Activated T-helper 1 cell treated with anti-CD3 and anti-CD28 coated beads, Interleukin-12 subunit alpha, Interleukin-12 subunit beta, Interleukin-2, Interleukin-4 antibody, amounts not matched to agents 30 ng/mL and 10 ng/mL and 1 ng/mL, durations not matched to agents 14 hours and 24 hours and 36 hours (primary cell): Measurements from ENCODE around the gene GAP43. TPM values are rescaled to one million over a fixed set of nuclear protein-coding genes. Genes with fewer than 3 reads are reported as not detected.
A peak's percentile ranks its signal among the peaks of the same experiment; 100 is the strongest.

ENCODE experiments used
- DNase-seq: peaks from one replicate; pipeline ENCODE4 v3.0.0; 2021; ENCODE audit warnings: low spot score
- H3K27ac Mint-ChIP-seq: one replicate; pipeline ENCODE4 v1.8.0; 2021; ENCODE audit warnings: mild to moderate bottlenecking, mixed read lengths
- H3K27me3 Mint-ChIP-seq: one replicate; pipeline ENCODE4 v1.8.0; 2022; ENCODE audit warnings: mild to moderate bottlenecking, moderate library complexity, mixed read lengths; ENCODE audit not compliant: insufficient read depth
- H3K36me3 Mint-ChIP-seq: one replicate; pipeline ENCODE4 v1.8.0; 2021; ENCODE audit warnings: low read depth, mixed read lengths
- H3K4me1 Mint-ChIP-seq: one replicate; pipeline ENCODE4 v1.8.0; 2021; ENCODE audit warnings: low read depth, mixed read lengths
- H3K4me3 Mint-ChIP-seq: one replicate; pipeline ENCODE4 v1.8.0; 2021; ENCODE audit warnings: mild to moderate bottlenecking, moderate library complexity, mixed read lengths
- H3K9me3 Mint-ChIP-seq: one replicate; pipeline ENCODE4 v1.8.0; 2021; ENCODE audit warnings: mixed read lengths
- intact Hi-C: fragments of 100-400 bp; cut with micrococcal nuclease; formaldehyde crosslinking; loops from one replicate; pipeline ENCODE4 v1.15.1; 2024
- total RNA-seq: library from RNA; stranded (reverse); gene quantifications from 2 replicates; pipeline ENCODE4 v1.2.3, GENCODE V29; 2022

GAP43 gene
- total RNA-seq, 1 donor from 2014 or later: not detected

- intact Hi-C loops: no loop called here
- no peaks in the 10 kb centered on the region for H3K9me3 Mint-ChIP-seq
Measured at GRCh38 chr3:115680803-115681345, 57.6 kb downstream of the GAP43 start.

GRCh38 chr3:115681736-115682135 lies 58.4 kb downstream of the GAP43 start:
- no peaks in the 10 kb centered on the region for H3K4me1 Mint-ChIP-seq
- DNase-seq: no peak
- intact Hi-C loops: no loop called here
- no peaks in the 10 kb centered on the region for H3K36me3 Mint-ChIP-seq
- no peak overlapping the region for H3K27ac Mint-ChIP-seq
- peaks cover 20% of the 10 kb centered on the region for H3K27me3 Mint-ChIP-seq
- no peak overlapping the region for H3K4me3 Mint-ChIP-seq
- H3K9me3 Mint-ChIP-seq: no peaks in the 10 kb centered on the region

More at GRCh38 chr3:115680803-115681345, 57.6 kb downstream of the GAP43 start:
- Mint-ChIP-seq H3K4me3 (no peak overlapping the region), H3K27me3 (peaks cover 20% of the 10 kb centered on the region), H3K4me1 (no peaks in the 10 kb centered on the region), H3K27ac (no peak overlapping the region), H3K36me3 (no peaks in the 10 kb centered on the region)
- DNase-seq: no peak

DNA sequence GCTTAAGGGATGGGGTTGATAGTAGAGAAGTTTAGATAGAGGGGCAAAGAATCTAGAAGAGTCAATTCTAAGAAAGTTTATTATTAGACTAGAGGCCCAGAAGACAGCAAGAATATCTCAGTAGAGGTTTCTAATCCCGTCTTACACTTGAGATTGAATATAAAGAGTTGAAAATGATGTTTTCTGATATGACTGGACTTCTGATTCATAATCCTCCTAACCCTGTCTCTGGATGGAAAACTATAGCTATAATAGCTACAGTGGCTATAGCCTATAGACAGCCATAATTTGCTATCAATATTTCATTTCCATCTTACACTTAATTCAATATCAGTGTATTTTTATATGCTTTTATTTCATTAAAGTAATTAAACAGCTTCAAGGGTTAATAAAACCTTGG lies 60.0 kb downstream of the GAP43 start:
- no peaks in the 10 kb centered on the region for H3K9me3 Mint-ChIP-seq
- H3K36me3 Mint-ChIP-seq: no peaks in the 10 kb centered on the region
- DNase-seq: no peak
- peaks cover 20% of the 10 kb centered on the region for H3K27me3 Mint-ChIP-seq
- no peaks in the 10 kb centered on the region for H3K4me1 Mint-ChIP-seq
- intact Hi-C loops: no loop called here
- H3K4me3 Mint-ChIP-seq: no peak overlapping the region
- H3K27ac Mint-ChIP-seq: no peak overlapping the region

GRCh38 chr3:115683773-115684172 lies 60.5 kb downstream of the GAP43 start:
- no peaks in the 10 kb centered on the region for H3K4me1 Mint-ChIP-seq
- no peaks in the 10 kb centered on the region for H3K9me3 Mint-ChIP-seq
- H3K27ac Mint-ChIP-seq: no peak overlapping the region
- DNase-seq: no peak
- H3K36me3 Mint-ChIP-seq: no peaks in the 10 kb centered on the region
- peaks cover 17% of the 10 kb centered on the region for H3K27me3 Mint-ChIP-seq
- no peak overlapping the region for H3K4me3 Mint-ChIP-seq
- intact Hi-C loops: no loop called here

DNA sequence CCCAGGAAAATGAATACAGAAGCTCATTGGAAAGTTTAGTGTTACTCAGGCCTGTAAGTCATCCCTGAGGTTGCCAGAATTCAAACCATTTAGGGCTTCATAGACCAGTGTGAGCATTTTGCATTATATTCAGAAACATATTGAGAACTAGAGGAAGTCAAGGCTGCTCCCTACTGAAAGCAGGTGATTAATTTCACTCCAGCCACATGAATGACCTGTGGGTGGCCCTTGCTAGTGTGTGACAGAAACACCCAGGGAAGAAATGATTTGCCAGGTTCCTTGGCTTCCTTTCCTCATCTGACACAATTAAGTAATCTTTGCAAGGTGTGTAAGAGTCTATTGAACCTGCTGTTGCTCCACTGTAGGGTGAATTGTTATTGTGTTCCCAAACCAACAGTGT lies 61.8 kb downstream of the GAP43 start:
- H3K36me3 Mint-ChIP-seq: no peaks in the 10 kb centered on the region
- intact Hi-C loops: no loop called here
- no peak overlapping the region for H3K4me3 Mint-ChIP-seq
- no peaks in the 10 kb centered on the region for H3K4me1 Mint-ChIP-seq
- no peaks in the 10 kb centered on the region for H3K9me3 Mint-ChIP-seq
- peaks cover 10% of the 10 kb centered on the region for H3K27me3 Mint-ChIP-seq
- no peak overlapping the region for H3K27ac Mint-ChIP-seq
- no peak for DNase-seq

GRCh38 chr3:115687721-115688120 lies 64.4 kb downstream of the GAP43 start:
- intact Hi-C loops: no loop called here
- Mint-ChIP-seq H3K4me3 (no peak overlapping the region), H3K27me3 (peaks cover 8% of the 10 kb centered on the region), H3K36me3 (no peaks in the 10 kb centered on the region), H3K9me3 (no peaks in the 10 kb centered on the region), H3K4me1 (no peaks in the 10 kb centered on the region), H3K27ac (no peak overlapping the region)
- no peak for DNase-seq

DNA sequence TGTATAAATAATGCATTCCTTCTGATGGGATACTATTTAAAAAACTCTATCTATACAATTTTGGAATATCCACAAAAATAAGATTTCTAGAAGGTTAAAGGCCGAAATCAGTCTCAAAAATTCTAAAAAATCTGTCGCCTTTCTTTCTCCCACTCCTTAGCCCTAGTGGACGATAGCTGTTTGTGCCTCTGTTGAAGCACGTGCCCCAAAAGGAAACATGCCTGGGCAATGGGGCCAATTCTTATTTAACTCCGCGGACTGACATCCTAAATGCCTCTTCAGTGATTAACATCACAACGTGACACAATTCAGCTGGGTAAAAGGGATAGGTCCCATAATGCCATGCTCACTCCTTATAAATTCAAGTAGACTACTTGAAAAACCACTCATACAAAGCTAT lies 65.1 kb downstream of the GAP43 start:
- Mint-ChIP-seq H3K36me3 (no peaks in the 10 kb centered on the region), H3K9me3 (no peaks in the 10 kb centered on the region), H3K4me3 (no peak overlapping the region), H3K27me3 (peaks cover 8% of the 10 kb centered on the region), H3K27ac (no peak overlapping the region), H3K4me1 (no peaks in the 10 kb centered on the region)
- intact Hi-C loops: no loop called here
- no peak for DNase-seq

DNA sequence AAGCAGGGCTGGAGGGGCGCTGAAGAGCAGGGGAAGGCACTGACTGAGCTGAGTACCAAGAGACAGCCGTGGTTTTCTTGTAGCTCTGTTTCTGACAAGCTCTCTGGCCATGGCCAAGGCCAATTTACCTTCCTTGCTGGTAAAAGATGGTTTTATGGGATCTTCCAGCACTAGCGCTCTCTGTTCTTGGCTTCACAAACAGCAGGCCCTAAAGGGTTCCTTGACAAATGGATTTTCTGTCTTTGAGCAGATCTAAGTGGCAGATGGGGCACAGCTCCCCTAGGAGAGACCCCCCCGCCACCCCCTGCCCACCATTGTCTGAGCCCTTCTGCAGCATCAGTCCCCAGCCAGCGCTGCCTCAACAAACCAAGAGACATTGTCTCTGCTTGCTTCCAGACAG lies 66.6 kb downstream of the GAP43 start:
- peaks cover 2% of the 10 kb centered on the region for H3K27me3 Mint-ChIP-seq
- H3K9me3 Mint-ChIP-seq: no peaks in the 10 kb centered on the region
- H3K4me1 Mint-ChIP-seq: no peaks in the 10 kb centered on the region
- H3K27ac Mint-ChIP-seq: no peak overlapping the region
- no peak overlapping the region for H3K4me3 Mint-ChIP-seq
- no peaks in the 10 kb centered on the region for H3K36me3 Mint-ChIP-seq
- intact Hi-C loops: loop anchor here (5.0 to 10.0 kb wide), 2 partner anchors 63 to 345 kb away; no protein-coding TSS in a partner anchor
- DNase-seq: no peak

DNA sequence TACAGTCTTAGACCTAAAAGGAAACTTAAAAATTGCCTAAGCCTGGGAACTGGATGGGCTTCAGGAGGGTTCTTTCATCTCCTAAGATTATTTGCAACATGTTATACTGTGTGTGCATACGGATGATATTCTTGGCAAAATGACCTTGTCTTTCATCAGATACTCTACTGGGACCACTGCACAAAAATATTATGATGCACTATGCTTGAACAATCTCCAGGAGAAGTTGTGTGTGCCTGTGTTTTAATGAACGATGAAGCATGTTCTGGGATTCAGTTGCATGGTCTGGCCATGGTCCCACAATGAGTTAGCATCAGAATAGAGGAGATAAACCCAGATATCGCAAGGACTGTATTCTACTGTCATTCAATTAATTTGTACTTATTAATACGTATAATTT lies 68.7 kb downstream of the GAP43 start:
- intact Hi-C loops: loop anchor here (2.0 to 10.0 kb wide), 5 partner anchors 65 to 651 kb away; no protein-coding TSS in a partner anchor
- H3K36me3 Mint-ChIP-seq: no peaks in the 10 kb centered on the region
- no peak overlapping the region for H3K4me3 Mint-ChIP-seq
- H3K9me3 Mint-ChIP-seq: no peaks in the 10 kb centered on the region
- no peak for DNase-seq
- H3K4me1 Mint-ChIP-seq: no peaks in the 10 kb centered on the region
- peaks cover 2% of the 10 kb centered on the region for H3K27me3 Mint-ChIP-seq
- no peak overlapping the region for H3K27ac Mint-ChIP-seq

DNA sequence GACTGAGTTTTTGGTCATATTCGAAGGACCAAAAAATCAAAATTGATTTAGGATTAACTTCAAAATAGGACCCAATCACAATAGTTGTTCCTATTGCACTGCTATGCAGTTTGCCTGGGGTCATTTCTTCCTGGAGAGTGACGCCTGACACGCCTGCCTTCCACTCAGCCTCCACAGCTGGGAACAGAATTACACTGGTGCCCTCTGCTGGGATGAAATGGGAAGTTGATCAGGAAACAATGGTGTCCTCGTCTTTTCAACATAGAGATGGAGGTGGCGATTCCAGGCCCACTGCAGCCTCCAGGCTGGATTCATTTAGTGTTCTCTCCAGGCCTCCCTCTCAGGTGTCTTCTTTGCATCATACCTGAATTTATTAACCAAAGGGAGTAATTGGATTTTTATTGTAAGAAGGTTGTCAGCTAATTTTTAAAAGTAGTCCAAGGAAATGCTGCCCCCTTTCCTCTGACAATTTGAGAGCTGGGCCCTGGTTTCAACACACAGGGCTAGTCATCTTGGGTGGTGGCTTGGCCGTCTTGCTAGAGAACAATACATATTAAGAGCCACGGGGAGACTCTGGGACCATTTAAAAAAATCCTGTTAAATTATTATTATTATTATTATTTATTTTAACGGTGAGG lies 69.7 kb downstream of the GAP43 start:
- H3K36me3 Mint-ChIP-seq: no peaks in the 10 kb centered on the region
- no peak overlapping the region for H3K4me3 Mint-ChIP-seq
- no peaks in the 10 kb centered on the region for H3K4me1 Mint-ChIP-seq
- H3K9me3 Mint-ChIP-seq: no peaks in the 10 kb centered on the region
- H3K27ac Mint-ChIP-seq: no peak overlapping the region
- intact Hi-C loops: loop anchor here (1.0 to 10.0 kb wide), 7 partner anchors 66 to 652 kb away; no protein-coding TSS in a partner anchor
- no peaks in the 10 kb centered on the region for H3K27me3 Mint-ChIP-seq
- peak; percentile 43 for DNase-seq

GRCh38 chr3:115693868-115694267 lies 70.6 kb downstream of the GAP43 start:
- intact Hi-C loops: loop anchor here (1.0 to 10.0 kb wide), 7 partner anchors 67 to 653 kb away; no protein-coding TSS in a partner anchor
- H3K9me3 Mint-ChIP-seq: no peaks in the 10 kb centered on the region
- no peaks in the 10 kb centered on the region for H3K27me3 Mint-ChIP-seq
- DNase-seq: no peak
- no peaks in the 10 kb centered on the region for H3K4me1 Mint-ChIP-seq
- no peak overlapping the region for H3K27ac Mint-ChIP-seq
- H3K4me3 Mint-ChIP-seq: no peak overlapping the region
- H3K36me3 Mint-ChIP-seq: no peaks in the 10 kb centered on the region

GRCh38 chr3:115695090-115695489 lies 71.8 kb downstream of the GAP43 start:
- Mint-ChIP-seq H3K27ac (no peak overlapping the region), H3K4me3 (no peak overlapping the region), H3K4me1 (no peaks in the 10 kb centered on the region), H3K36me3 (no peaks in the 10 kb centered on the region), H3K9me3 (no peaks in the 10 kb centered on the region), H3K27me3 (no peaks in the 10 kb centered on the region)
- intact Hi-C loops: loop anchor here (10.0 kb wide), 1 partner anchor 350 kb away; no protein-coding TSS in a partner anchor
- no peak for DNase-seq

DNA sequence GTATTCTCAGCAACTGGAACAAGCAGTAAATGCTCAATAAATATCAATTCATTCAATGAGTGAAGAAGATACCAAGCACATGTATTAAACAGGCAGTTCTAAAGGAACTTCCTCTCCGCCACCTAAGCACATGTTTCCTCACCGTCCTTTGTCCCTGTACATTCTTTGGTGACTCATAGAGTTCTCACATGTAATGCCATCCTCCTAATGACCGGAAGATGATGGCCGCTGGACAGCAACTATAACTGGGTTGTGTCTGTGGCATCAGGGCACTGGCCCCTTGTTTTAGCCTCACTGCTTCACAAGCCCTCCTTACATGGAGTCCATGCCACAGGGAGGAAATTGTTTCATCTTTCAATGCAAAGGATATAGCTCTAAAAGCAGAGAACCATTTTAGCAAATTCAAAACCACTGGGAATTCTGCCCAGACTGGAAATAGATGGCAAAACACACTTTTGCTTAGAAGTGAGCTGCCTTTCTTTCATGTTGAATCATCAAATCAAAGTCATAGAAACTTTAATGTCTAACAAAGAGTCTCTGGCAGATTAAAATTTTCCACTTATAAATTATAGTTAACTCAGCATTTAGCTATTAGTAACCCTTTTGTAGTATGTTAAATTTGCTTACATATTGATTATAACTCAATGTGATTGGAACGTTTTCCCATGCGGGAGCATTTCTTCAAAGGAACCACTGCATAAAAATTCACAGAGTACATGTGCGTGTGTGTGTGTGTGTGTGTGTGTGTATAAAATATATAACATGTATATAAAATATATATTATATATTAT lies 74.1 kb downstream of the GAP43 start:
- H3K27me3 Mint-ChIP-seq: no peaks in the 10 kb centered on the region
- no peaks in the 10 kb centered on the region for H3K36me3 Mint-ChIP-seq
- no peak for DNase-seq
- no peak overlapping the region for H3K27ac Mint-ChIP-seq
- intact Hi-C loops: loop anchor here (10.0 kb wide), 1 partner anchor 353 kb away; no protein-coding TSS in a partner anchor
- no peaks in the 10 kb centered on the region for H3K4me1 Mint-ChIP-seq
- H3K4me3 Mint-ChIP-seq: no peak overlapping the region
- H3K9me3 Mint-ChIP-seq: no peaks in the 10 kb centered on the region
